GM21723 (cell line): Measurements from ENCODE around the gene DOCK4.
"Not testable (repeated sequence)": the region's sequence is repeated elsewhere in the genome, so short reads cannot be mapped to it uniquely, and the experiment has no call there.

Source experiments
- ATAC-seq: cut with Tn5 transposase; IDR thresholded peaks from one replicate; pipeline ENCODE4 v1.9.1; 2021; ENCODE audit warnings: mild to moderate bottlenecking, moderate library complexity; ENCODE audit not compliant: unreplicated experiment

DOCK4 gene

DNA sequence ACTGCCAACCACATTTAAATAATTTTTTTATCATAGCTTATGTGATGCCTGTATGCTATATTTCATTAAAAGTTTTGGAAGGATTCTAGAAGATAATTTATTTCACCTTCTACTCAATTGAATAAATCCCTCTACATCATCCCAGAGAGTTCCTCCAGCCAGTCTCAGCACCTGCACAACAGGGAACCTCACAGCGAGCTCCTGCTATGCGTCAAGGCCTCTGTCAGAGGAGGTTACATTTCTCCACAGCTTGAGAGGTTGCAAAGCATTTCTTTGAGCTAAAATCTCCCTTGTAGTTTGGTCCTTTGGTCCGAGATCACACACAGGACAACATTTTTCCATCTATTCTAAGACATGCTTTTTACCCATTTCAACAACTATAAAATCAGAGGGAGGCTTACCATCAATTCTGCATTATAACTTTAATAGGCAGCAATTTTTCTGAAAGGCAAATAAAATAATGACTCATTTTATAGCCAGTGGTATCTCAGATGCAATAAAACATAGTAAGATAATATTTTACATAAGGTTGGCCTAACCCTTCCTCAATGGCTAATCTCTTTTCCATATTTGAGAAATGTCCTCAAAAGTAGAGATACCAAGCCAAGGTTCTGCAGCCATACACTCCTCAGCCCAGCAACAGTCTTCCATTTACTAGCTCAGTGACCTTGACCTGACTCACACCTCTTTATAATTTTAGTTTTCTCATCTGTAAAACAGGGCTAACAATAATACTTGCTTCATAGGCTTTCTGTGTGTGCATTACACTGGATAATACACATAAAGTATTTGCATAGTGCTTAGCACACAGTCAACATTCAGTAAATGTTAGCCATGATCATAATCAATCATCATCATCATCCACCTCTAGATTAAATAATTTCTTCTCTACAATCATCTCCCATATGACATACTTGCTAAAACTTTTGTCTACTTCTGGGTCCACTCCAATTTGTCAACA is 68.8 kb downstream of the DOCK4 start:
- no peak for ATAC-seq

- no peak for ATAC-seq
Observed at GRCh38 chr7:112136271-112137008, 69.8 kb downstream of the DOCK4 start.

GRCh38 chr7:112135815-112136214 is 70.4 kb downstream of the DOCK4 start:
- ATAC-seq = no peak

DNA sequence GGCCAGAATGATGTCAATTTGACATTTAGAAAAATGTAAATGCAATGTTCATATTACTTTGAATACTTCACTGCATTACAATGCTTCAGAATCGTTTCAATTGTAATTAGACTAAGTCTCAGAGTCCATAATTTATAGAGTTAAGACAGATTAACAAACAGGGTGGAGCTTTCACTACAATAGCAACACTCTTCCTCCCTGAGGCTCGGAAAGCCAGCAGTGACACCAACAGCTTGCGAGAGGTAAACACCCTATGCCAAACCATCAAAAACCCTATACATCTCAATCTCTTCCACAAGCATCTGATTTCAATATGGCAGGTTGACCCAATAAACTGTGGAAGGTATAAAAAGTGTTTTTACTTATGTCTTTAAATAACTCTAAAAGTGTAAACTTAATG is 72.2 kb downstream of the DOCK4 start:
- ATAC-seq = no peak

GRCh38 chr7:112133328-112133727 is 72.9 kb downstream of the DOCK4 start:
- no peak for ATAC-seq

DNA sequence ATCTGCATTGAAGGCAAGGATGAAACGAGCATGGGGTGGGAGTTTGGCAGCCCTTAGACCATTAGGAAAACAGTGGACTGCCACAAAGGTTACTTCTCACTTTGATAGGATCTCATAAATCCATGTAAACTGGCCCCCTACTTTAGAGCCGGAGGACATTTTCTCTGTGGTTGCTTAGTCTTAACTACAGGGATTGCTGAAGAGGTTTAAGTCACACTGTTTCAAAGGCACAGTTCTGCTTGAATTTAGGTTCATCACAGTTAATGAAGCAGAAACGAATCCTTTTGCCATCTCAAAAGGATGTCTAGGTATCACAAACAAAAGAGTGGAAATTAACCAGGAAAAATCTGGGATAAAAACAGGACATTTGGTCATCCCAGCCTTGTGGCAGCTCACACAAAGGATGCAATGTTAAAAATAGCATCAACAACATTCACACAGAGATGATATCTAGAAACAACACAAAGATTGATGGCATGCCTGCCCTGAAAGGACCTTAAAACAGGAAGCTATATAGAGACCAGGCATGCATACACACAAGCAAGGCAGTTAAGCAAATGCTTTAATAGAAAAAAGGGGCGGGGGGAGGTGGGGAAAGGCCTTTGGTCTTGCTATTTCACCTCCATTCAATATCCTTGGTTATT is 74.0 kb downstream of the DOCK4 start:
- no peak for ATAC-seq

GRCh38 chr7:112130729-112131410 is 75.3 kb downstream of the DOCK4 start:
- no peak for ATAC-seq

- no peak for ATAC-seq
Observed at GRCh38 chr7:112129655-112130323, 76.4 kb downstream of the DOCK4 start.

DNA sequence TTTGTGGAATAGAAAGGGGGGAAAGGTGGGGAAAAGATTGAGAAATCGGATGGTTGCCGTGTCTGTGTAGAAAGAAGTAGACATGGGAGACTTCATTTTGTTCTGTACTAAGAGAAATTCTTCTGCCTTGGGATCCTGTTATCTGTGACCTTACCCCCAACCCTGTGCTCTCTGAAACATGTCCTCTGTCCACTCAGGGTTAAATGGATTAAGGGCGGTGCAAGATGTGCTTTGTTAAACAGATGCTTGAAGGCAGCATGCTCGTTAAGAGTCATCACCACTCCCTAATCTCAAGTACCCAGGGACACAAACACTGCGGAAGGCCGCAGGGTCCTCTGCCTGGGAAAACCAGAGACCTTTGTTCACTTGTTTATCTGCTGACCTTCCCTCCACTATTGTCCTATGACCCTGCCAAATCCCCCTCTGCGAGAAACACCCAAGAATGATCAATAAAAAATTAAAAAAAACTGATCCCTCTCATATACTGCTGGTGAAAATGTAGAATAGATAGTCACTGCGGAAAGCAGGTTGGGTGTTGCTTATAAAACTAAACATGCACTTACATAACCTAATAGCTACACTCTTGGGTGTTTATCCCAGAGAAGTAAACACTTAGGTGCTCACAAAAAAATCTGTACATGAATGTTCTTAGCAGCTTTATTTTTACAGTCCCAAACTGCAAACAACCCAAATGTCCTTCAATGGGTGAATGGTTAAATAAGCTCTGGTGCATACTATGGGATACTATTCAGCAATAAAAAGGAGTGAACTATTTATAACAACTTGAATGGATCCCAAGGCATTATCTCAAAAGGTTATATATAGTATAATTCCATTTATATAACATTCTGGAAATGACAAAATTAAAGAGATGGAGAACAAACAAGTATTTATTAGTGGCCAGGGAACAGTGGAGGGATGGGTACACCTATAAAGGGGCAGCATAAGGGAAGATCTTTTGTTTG is 77.5 kb downstream of the DOCK4 start:
- ATAC-seq = not testable (repeated sequence)

DNA sequence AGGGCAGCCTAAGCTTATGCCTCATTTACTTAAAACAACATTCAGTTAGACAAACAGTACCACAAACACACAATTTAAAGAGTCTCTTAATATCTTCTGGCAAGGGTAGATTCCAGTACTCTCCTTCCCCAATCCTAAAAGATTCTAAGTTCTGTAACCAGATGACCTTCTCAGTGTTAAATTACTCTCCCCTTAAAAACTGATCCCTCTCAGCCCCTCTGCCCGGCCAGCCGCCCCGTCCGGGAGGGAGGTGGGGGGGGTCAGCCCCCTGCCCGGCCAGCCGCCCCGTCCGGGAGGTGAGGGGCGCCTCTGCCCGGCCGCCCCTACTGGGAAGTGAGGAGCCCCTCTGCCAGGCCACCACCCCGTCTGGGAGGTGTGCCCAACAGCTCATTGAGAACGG is 78.2 kb downstream of the DOCK4 start:
- ATAC-seq = not testable (repeated sequence)

DNA sequence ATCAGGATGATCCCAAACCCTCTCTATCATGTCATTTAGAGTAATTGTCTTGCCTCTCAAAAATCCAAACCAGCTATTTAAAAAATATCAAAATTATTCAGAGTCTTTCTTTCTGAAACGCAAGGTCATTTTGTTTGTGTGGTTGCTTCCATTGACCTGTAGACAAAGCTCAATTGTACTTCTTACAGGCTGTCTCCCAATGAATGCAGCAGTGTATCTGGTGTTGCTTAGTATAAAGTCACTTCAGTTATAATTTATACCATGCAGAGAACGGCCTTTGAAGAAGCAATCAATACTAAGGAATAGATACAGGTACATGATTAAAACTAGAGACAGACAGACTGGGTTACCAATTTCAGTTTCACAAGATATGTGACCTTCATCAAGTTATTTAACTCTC is 80.9 kb downstream of the DOCK4 start:
- no peak for ATAC-seq

GRCh38 chr7:112124061-112124766 is 82.0 kb downstream of the DOCK4 start:
- no peak for ATAC-seq

DNA sequence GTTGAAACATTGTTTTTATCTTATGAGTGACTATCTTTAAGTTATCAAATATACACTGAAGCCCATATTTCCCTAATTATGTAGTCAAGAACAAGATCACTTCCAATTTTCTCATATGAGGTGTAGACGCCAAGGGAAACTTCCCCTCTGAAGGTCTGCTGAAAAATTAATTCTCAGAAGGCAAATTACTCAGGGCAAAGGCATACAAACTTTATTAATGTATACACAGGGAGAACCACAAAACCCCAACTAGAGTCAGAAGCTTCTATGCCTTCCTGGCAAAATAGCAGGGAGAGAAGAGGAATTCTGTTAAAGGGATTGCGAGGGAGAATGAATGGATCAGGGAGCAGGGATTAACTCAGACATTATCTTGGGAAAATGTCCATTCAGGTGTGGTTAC is 83.4 kb downstream of the DOCK4 start:
- no peak for ATAC-seq

DNA sequence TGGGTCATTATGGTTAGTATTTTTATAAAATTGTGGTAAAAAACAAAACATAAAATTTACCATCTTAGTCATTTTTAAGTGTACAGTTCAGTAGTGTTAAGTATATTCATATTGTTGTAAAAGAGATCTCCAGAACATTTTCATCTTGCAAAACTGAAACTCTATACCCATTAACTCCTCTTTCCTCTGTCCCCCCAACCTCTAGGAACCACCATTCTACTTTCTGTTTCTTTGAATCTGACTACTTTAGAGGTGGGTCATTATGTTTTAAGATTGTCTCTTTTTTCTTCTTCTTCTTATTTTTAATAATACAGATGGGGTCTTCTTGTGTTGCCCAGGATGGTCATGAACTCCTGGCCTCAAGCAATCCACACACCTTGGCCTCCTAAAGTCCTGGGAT is 84.1 kb downstream of the DOCK4 start:
- no peak for ATAC-seq

DNA sequence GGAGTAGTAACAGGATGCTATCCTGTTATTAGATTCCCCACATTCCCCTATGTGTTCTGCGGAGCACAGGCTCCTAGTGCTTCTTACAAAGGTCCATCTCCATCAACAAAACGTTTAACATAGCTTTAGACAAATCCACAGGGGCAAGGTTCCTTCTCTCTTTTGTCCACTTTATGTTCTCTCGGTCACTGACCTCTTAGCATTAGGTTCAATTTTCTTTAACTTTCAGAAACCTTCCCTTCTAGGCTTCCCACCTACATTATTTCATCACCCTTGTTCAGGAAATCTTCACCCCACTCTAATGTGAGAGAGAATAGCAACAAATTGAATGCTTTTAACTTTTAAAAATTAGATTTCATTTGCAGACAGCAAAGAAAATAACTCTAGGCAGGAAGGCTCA is 84.9 kb downstream of the DOCK4 start:
- no peak for ATAC-seq

DNA sequence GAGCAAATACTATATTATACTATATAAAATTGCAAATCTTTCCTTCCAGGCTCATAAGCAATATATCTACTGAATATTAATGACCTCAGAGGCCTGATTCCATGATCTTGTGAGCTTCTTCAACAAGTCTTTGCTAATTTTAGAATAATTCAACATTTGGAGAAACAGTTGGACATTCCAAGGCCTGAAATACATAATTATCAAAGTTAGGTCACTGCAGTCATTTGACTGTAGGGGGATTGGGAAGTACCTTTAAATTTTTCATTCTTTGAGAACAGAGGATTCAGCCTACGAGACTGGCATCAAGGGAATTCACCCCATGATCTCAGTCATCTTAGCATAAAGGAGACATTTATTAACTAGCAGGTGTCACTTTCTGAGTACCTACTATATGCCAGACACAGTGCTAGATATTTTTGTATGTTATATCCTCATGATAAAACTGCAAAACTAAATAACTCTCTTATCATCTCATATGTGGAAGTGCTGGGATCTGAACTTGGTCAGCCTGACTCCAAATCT is 85.4 kb downstream of the DOCK4 start:
- ATAC-seq = no peak

GRCh38 chr7:112118581-112119566 is 87.3 kb downstream of the DOCK4 start:
- ATAC-seq = no peak
